ENCODE data around the gene AKT3. TPM values are rescaled to one million over a fixed set of nuclear protein-coding genes. Genes with fewer than 3 reads are reported as not detected.

Gene AKT3
- total and polyA plus RNA-seq, 2 of the 8 experiments (the other 6 are each of a cell fraction or from before 2014, with no cell fraction given): 6.0 to 36.4 TPM

- FAIRE-seq (no peak), DNase-seq (ENCODE audit: low read depth in 1 of 2, low spot score in 2 of 2) (no peak)
- no peak overlapping the region for H3K9ac ChIP-seq (replicated peaks in 1 of 4; ENCODE audit: extremely low read depth in 1 of 4, low read depth in 3 of 4, low read length in 3 of 4)
- no peaks in the 10 kb centered on the region for H3K9me3 ChIP-seq (ENCODE audit: insufficient read depth in 2 of 2, low read depth in 1 of 2, low read length in 1 of 2)
- no peaks in the 10 kb centered on the region; the same call in 1 of the 2 replicates for H3K79me1 ChIP-seq (ENCODE audit: low read depth, low read length)
- H3K36me3 ChIP-seq (ENCODE audit: control insufficient read depth in 2 of 4, insufficient read depth in 4 of 4, low read length in 3 of 4): no peaks in the 10 kb centered on the region
- H3K4ac ChIP-seq (replicated peaks; ENCODE audit: insufficient read length, low read depth, low read length): no peak overlapping the region
- no peak overlapping the region for H3K4me2 ChIP-seq (ENCODE audit: insufficient read depth in 1 of 2, low read depth in 2 of 2, low read length in 2 of 2)
- no peak overlapping the region for H3K18ac ChIP-seq (ENCODE audit: extremely low read depth, low read length)
- CTCF ChIA-PET (ENCODE audit: partially characterized antibody): interaction anchor here (0.8 kb wide), 1 partner anchor 13 kb away, joined by 3 read pairs; no protein-coding TSS in a partner anchor
- H3K4me1 ChIP-seq (replicated peaks in 1 of 4; ENCODE audit: control insufficient read depth in 3 of 4, insufficient read depth in 4 of 4, low read length in 3 of 4): peaks cover 0 to 2% (median under 1%) of the 10 kb centered on the region in 4 experiments; a peak in 2 of 7 replicates
- H3K23ac ChIP-seq (ENCODE audit: insufficient read length): no peak overlapping the region
- no peak overlapping the region for H2BK20ac ChIP-seq (ENCODE audit: low read length)
- H3K14ac ChIP-seq (ENCODE audit: insufficient read length): no peak overlapping the region
- no peaks in the 10 kb centered on the region for H3K79me2 ChIP-seq (ENCODE audit: control insufficient read depth in 1 of 2, insufficient read depth in 2 of 2, low read length in 2 of 2)
- no peak overlapping the region for H2BK120ac ChIP-seq (replicated peaks; ENCODE audit: low read depth, low read length)
- no peak overlapping the region for H2AK5ac ChIP-seq (ENCODE audit: low read depth, low read length)
- H3K27ac ChIP-seq (ENCODE audit: low read depth, low read length): no peak overlapping the region
- H2BK12ac ChIP-seq (ENCODE audit: low read depth, low read length): no peak overlapping the region
- no peaks in the 10 kb centered on the region for H3K23me2 ChIP-seq (ENCODE audit: low read depth, low read length)
- no peaks in the 10 kb centered on the region for H3K27me3 ChIP-seq (replicated peaks in 1 of 4; ENCODE audit: control insufficient read depth in 3 of 4, extremely low read depth in 1 of 4, insufficient read depth in 3 of 4, low read length in 3 of 4)
- H4K5ac ChIP-seq (ENCODE audit: insufficient read length, low read depth, low read length): no peak overlapping the region
- H3K4me3 ChIP-seq (ENCODE audit: extremely low read depth in 1 of 4, insufficient read depth in 2 of 4, low read depth in 3 of 4, low read length in 4 of 4): no peak overlapping the region
- H4K8ac ChIP-seq (ENCODE audit: extremely low read depth, insufficient read depth, low read length): no peak overlapping the region
- H2BK15ac ChIP-seq (ENCODE audit: low read length): no peak overlapping the region
- POLR2A ChIA-PET (ENCODE audit: partially characterized antibody): no interaction called here
- no peak overlapping the region for H2AFZ ChIP-seq (ENCODE audit: low read length)
- no peak overlapping the region for H4K91ac ChIP-seq (replicated peaks; ENCODE audit: insufficient read length, low read length)
- no peak overlapping the region for H2BK5ac ChIP-seq (ENCODE audit: low read depth, low read length)
- no peak overlapping the region for H3K56ac ChIP-seq (replicated peaks; ENCODE audit: insufficient read length, low read depth, low read length)
- H4K20me1 ChIP-seq (replicated peaks in 1 of 2; ENCODE audit: control insufficient read depth in 1 of 2, insufficient read depth in 2 of 2, low read length in 2 of 2): no peaks in the 10 kb centered on the region
- 90% methylated on average over 3 of the region's 3 CpGs; no CpG with 5 or more reads in 1 of the 2 experiments for WGBS, 2 experiments (ENCODE audit: extremely low coverage in 1 of 2, insufficient coverage in 1 of 2, insufficient read length in 1 of 2, insufficient replicate concordance in 2 of 2, low coverage in 1 of 2, low lambda C conversion rate in 2 of 2, missing lambda C conversion rate in 1 of 2)
- TF ChIP-seq TCF12 (IDR thresholded peaks at IDR 0.05; ENCODE audit: low read depth, low read length): no peak
- TF ChIP-seq TBP (IDR thresholded peaks at IDR 0.05; ENCODE audit: low read depth, low read length): no peak
- TF ChIP-seq SP4 (IDR thresholded peaks at IDR 0.05; ENCODE audit: low read length): no peak
- TF ChIP-seq SIRT6 (IDR thresholded peaks at IDR 0.05; ENCODE audit: low read length): no peak
- no peak for TF ChIP-seq MAX (IDR thresholded peaks at IDR 0.05)
These were observed 127.0 kb downstream of the AKT3 start for GRCh38 chr1:243723050-243723449.

Data from H1 (cell line).